ENCODE results near the gene EGFL7. TPM values are rescaled to one million over a fixed set of nuclear protein-coding genes. Genes with fewer than 3 reads are reported as not detected.
"Not testable (repeated sequence)": the region's sequence is repeated elsewhere in the genome, so short reads cannot be mapped to it uniquely, and the experiment has no call there.

EGFL7 gene
- total RNA-seq, 1 experiment from 2014 or later, result 79.5 TPM

GRCh38 chr9:136700959-136701667, 38.4 kb downstream of the EGFL7 start:
- H3K27ac ChIP-seq (ENCODE audit: low read depth, low read length, poor library complexity, severe bottlenecking), result no peak overlapping the region
- intact Hi-C loops (cut with micrococcal nuclease; ENCODE audit: unreplicated experiment), result no loop called here
- no peaks in the 10 kb centered on the region for H3K36me3 ChIP-seq (ENCODE audit: insufficient read depth, low read length, poor library complexity, severe bottlenecking)
- DNase-seq (ENCODE audit: low spot score), result no peak
- H3K27me3 ChIP-seq (replicated peaks; ENCODE audit: insufficient read depth, low read depth, low read length, poor library complexity), result no peaks in the 10 kb centered on the region
- no peaks in the 10 kb centered on the region for H3K9me3 ChIP-seq (ENCODE audit: low read depth, low read length, poor library complexity, severe bottlenecking)
- no peak overlapping the region for H3K4me3 ChIP-seq (ENCODE audit: low read depth, low read length, poor library complexity, severe bottlenecking)
- POLR2A ChIA-PET (ENCODE audit: low non-redundant PET), result no interaction called here
- CTCF ChIA-PET, result interaction anchor here (0.6 kb wide), 2 partner anchors 19 to 368 kb away, joined by 4 read pairs; no protein-coding TSS in a partner anchor
- TF ChIP-seq EZH2 (IDR thresholded peaks at IDR 0.05; ENCODE audit: borderline replicate concordance, low read depth, low read length, poor library complexity, severe bottlenecking) (no peak), CTCF (conservative IDR thresholded peaks at IDR 0.05; ENCODE audit: low read depth, low read length) (no peak)
- H3K4me1 ChIP-seq (ENCODE audit: insufficient read depth, low read length, poor library complexity, severe bottlenecking), result peaks cover 7% of the 10 kb centered on the region
- BruUV-seq (replicated peaks), result no TSS peak

- BruUV-seq (replicated peaks), result no TSS peak
- ChIA-PET POLR2A (ENCODE audit: low non-redundant PET) (no interaction called here), CTCF (no interaction called here)
Observed at GRCh38 chr9:136701668-136702053, 38.9 kb downstream of the EGFL7 start.

GRCh38 chr9:136703276-136703860, 40.7 kb downstream of the EGFL7 start:
- intact Hi-C loops (cut with micrococcal nuclease; ENCODE audit: unreplicated experiment), result no loop called here
- no peak for DNase-seq (ENCODE audit: low spot score)
- Histone ChIP-seq H3K4me1 (ENCODE audit: insufficient read depth, low read length, poor library complexity, severe bottlenecking) (peaks cover under 1% of the 10 kb centered on the region), H3K4me3 (ENCODE audit: low read depth, low read length, poor library complexity, severe bottlenecking) (no peak overlapping the region), H3K36me3 (ENCODE audit: insufficient read depth, low read length, poor library complexity, severe bottlenecking) (no peaks in the 10 kb centered on the region), H3K27ac (ENCODE audit: low read depth, low read length, poor library complexity, severe bottlenecking) (no peak overlapping the region), H3K27me3 (replicated peaks; ENCODE audit: insufficient read depth, low read depth, low read length, poor library complexity) (no peaks in the 10 kb centered on the region), H3K9me3 (ENCODE audit: low read depth, low read length, poor library complexity, severe bottlenecking) (no peaks in the 10 kb centered on the region)
- TF ChIP-seq CTCF (conservative IDR thresholded peaks at IDR 0.05; ENCODE audit: low read depth, low read length) (no peak), EZH2 (IDR thresholded peaks at IDR 0.05; ENCODE audit: borderline replicate concordance, low read depth, low read length, poor library complexity, severe bottlenecking) (no peak)
- ChIA-PET POLR2A (ENCODE audit: low non-redundant PET) (no interaction called here), CTCF (no interaction called here)
- no TSS peak for BruUV-seq (replicated peaks)

More at GRCh38 chr9:136701668-136702053, 38.9 kb downstream of the EGFL7 start:
- DNase-seq (ENCODE audit: low spot score), result no peak
- Histone ChIP-seq H3K4me3 (ENCODE audit: low read depth, low read length, poor library complexity, severe bottlenecking) (no peak overlapping the region), H3K27me3 (replicated peaks; ENCODE audit: insufficient read depth, low read depth, low read length, poor library complexity) (no peaks in the 10 kb centered on the region), H3K27ac (ENCODE audit: low read depth, low read length, poor library complexity, severe bottlenecking) (no peak overlapping the region), H3K36me3 (ENCODE audit: insufficient read depth, low read length, poor library complexity, severe bottlenecking) (no peaks in the 10 kb centered on the region), H3K9me3 (ENCODE audit: low read depth, low read length, poor library complexity, severe bottlenecking) (no peaks in the 10 kb centered on the region), H3K4me1 (ENCODE audit: insufficient read depth, low read length, poor library complexity, severe bottlenecking) (peaks cover 7% of the 10 kb centered on the region)
- intact Hi-C loops (cut with micrococcal nuclease; ENCODE audit: unreplicated experiment), result no loop called here
- no peak for TF ChIP-seq EZH2 (IDR thresholded peaks at IDR 0.05; ENCODE audit: borderline replicate concordance, low read depth, low read length, poor library complexity, severe bottlenecking)
- no peak for TF ChIP-seq CTCF (conservative IDR thresholded peaks at IDR 0.05; ENCODE audit: low read depth, low read length)

- H3K9me3 ChIP-seq (ENCODE audit: low read depth, low read length, poor library complexity, severe bottlenecking); DNase-seq (ENCODE audit: low spot score); POLR2A ChIA-PET (ENCODE audit: low non-redundant PET); H3K4me3 ChIP-seq (ENCODE audit: low read depth, low read length, poor library complexity, severe bottlenecking); H3K27ac ChIP-seq (ENCODE audit: low read depth, low read length, poor library complexity, severe bottlenecking); BruUV-seq (replicated peaks); H3K36me3 ChIP-seq (ENCODE audit: insufficient read depth, low read length, poor library complexity, severe bottlenecking); H3K27me3 ChIP-seq (replicated peaks; ENCODE audit: insufficient read depth, low read depth, low read length, poor library complexity); intact Hi-C loops (cut with micrococcal nuclease; ENCODE audit: unreplicated experiment); H3K4me1 ChIP-seq (ENCODE audit: insufficient read depth, low read length, poor library complexity, severe bottlenecking): not testable (repeated sequence)
- CTCF ChIA-PET, result interaction anchor here (0.5 kb wide), 1 partner anchor 11 kb away, joined by 5 read pairs; no protein-coding TSS in a partner anchor
Observed at GRCh38 chr9:136704741-136705140, 42.0 kb downstream of the EGFL7 start.
